Activated T-cell treated with anti-CD3 and anti-CD28 coated beads for 24 hours (primary cell): ENCODE results near the gene SPOCD1.
"Not testable (repeated sequence)": the region's sequence is repeated elsewhere in the genome, so short reads cannot be mapped to it uniquely, and the experiment has no call there.

Experiments used
- DNase-seq: peaks from one replicate; pipeline ENCODE4 v3.0.0-alpha.2; 2020; ENCODE audit warnings: low read depth

The SPOCD1 gene

GRCh38 chr1:31828926-31829690 lies 13.3 kb upstream of the SPOCD1 start:
- DNase-seq = no peak

- no peak for DNase-seq
Measured at GRCh38 chr1:31828341-31828740, 12.5 kb upstream of the SPOCD1 start.

GRCh38 chr1:31823780-31824179 lies 8.0 kb upstream of the SPOCD1 start:
- no peak for DNase-seq

GRCh38 chr1:31822766-31823165 lies 6.9 kb upstream of the SPOCD1 start:
- no peak for DNase-seq

GRCh38 chr1:31820196-31820595 lies 4.4 kb upstream of the SPOCD1 start:
- DNase-seq = not testable (repeated sequence)

- no peak for DNase-seq
Measured at GRCh38 chr1:31818206-31818605, 2.4 kb upstream of the SPOCD1 start.

- DNase-seq = not testable (repeated sequence)
Measured at GRCh38 chr1:31816947-31817346, 1.1 kb upstream of the SPOCD1 start.

GRCh38 chr1:31816501-31816900 lies 679 bp upstream of the SPOCD1 start:
- not testable (repeated sequence) for DNase-seq

GRCh38 chr1:31815307-31815645 lies 546 bp downstream of the SPOCD1 start:
- DNase-seq = no peak

GRCh38 chr1:31814631-31815306 lies 1.1 kb downstream of the SPOCD1 start:
- no peak for DNase-seq

- DNase-seq = no peak
Measured at GRCh38 chr1:31814041-31814511, 1.7 kb downstream of the SPOCD1 start.

- DNase-seq = no peak
Measured at GRCh38 chr1:31812158-31812829, 3.5 kb downstream of the SPOCD1 start.

- DNase-seq = no peak
Measured at GRCh38 chr1:31811605-31812004, 4.2 kb downstream of the SPOCD1 start.

GRCh38 chr1:31809698-31810097 lies 6.1 kb downstream of the SPOCD1 start:
- no peak for DNase-seq

- no peak for DNase-seq
Measured at GRCh38 chr1:31807273-31808048, 8.4 kb downstream of the SPOCD1 start.

GRCh38 chr1:31805318-31805717 lies 10.5 kb downstream of the SPOCD1 start:
- DNase-seq = no peak

- DNase-seq = no peak
Measured at GRCh38 chr1:31804098-31804497, 11.7 kb downstream of the SPOCD1 start.

- no peak for DNase-seq
Measured at GRCh38 chr1:31803610-31804009, 12.2 kb downstream of the SPOCD1 start.

- DNase-seq = no peak
Measured at GRCh38 chr1:31802190-31803150, 13.4 kb downstream of the SPOCD1 start.

GRCh38 chr1:31801458-31801857 lies 14.4 kb downstream of the SPOCD1 start:
- DNase-seq = no peak

GRCh38 chr1:31800674-31800967 lies 15.2 kb downstream of the SPOCD1 start:
- no peak for DNase-seq
